K562 (cell line): ENCODE measurements around the gene KCNH2. TPM values are rescaled to one million over a fixed set of nuclear protein-coding genes. Genes with fewer than 3 reads are reported as not detected.

Experiments
- ARNT ChIP-seq, 2 experiments: fragments of 450-650 bp; IDR thresholded peaks; 2 replicates each; pipeline ENCODE4 v1.6.1; 2016; ENCODE audit warnings: mild to moderate bottlenecking in 1 of 2
- BCOR ChIP-seq: fragments of 450-650 bp; IDR thresholded peaks from 2 replicates; pipeline ENCODE4 v1.6.1; 2016
- CHCHD3 ChIP-seq: fragments of 250-450 bp; sonication (Bioruptor Pico); IDR thresholded peaks from 2 replicates; pipeline ENCODE4 v2.1.2; 2022; ENCODE audit warnings: mild to moderate bottlenecking
- E2F1 ChIP-seq: sonication (generic); formaldehyde crosslinking; IDR thresholded peaks from 2 replicates; pipeline ENCODE4 v1.8.1; 2023; ENCODE audit warnings: mild to moderate bottlenecking, missing genetic modification reagents, moderate library complexity
- EP300 ChIP-seq: IDR thresholded peaks from 2 replicates; pipeline ENCODE4 v1.6.1; 2012; ENCODE audit warnings: low read length, improper control_type of control experiment
- ESRRB ChIP-seq: fragments of 250-450 bp; sonication (Bioruptor Pico); IDR thresholded peaks from 2 replicates; pipeline ENCODE4 v1.5.0; 2020; ENCODE audit warnings: mild to moderate bottlenecking, moderate library complexity, borderline replicate concordance
- EWSR1 ChIP-seq: fragments of 450-650 bp; IDR thresholded peaks from 2 replicates; pipeline ENCODE4 v1.6.1; 2018; ENCODE audit warnings: borderline replicate concordance, mild to moderate bottlenecking, low read depth, moderate library complexity; ENCODE audit not compliant: partially characterized antibody
- GABPA ChIP-seq: fragments of 200-800 bp; sonication (Bioruptor generic); conservative IDR thresholded peaks from 2 replicates; pipeline ENCODE4 v1.6.1; 2016; ENCODE audit warnings: low read depth, missing genetic modification characterization, missing compliant biosample characterization
- GTF3C2 ChIP-seq: IDR thresholded peaks from 3 replicates; pipeline ENCODE4 v1.6.1; 2011; ENCODE audit warnings: borderline replicate concordance, mild to moderate bottlenecking, moderate library complexity; ENCODE audit not compliant: insufficient read length; ENCODE audit errors: extremely low read depth
- KAT7 ChIP-seq: sonication (generic); formaldehyde crosslinking; IDR thresholded peaks from 2 replicates; pipeline ENCODE4 v1.8.0; 2022; ENCODE audit warnings: missing genetic modification reagents, mild to moderate bottlenecking, borderline replicate concordance
- MCM3 ChIP-seq: fragments of 450-650 bp; IDR thresholded peaks from 2 replicates; pipeline ENCODE4 v1.6.1; 2016
- MLX ChIP-seq, 2 experiments: fragments of 450-650 bp in 1 of 2; sonication (generic) in 1 of 2; formaldehyde crosslinking; conservative IDR thresholded peaks; 2 replicates each; pipeline versions ENCODE4 v1.4.0 to v1.8.1; 2020 to 2022; ENCODE audit warnings: mild to moderate bottlenecking in 1 of 2, missing genetic modification reagents in 1 of 2
- NONO ChIP-seq, 2 experiments: fragments of 200-400 bp in 1 of 2; fragments of 450-650 bp in 1 of 2; formaldehyde crosslinking in 1 of 2; IDR thresholded peaks; 2 replicates each; pipeline ENCODE4 v1.6.1; 2017; ENCODE audit warnings: low read depth in 2 of 2, mild to moderate bottlenecking in 2 of 2, moderate library complexity in 2 of 2, low read length in 1 of 2
- RAD51 ChIP-seq: fragments of 450-650 bp; IDR thresholded peaks from 2 replicates; pipeline ENCODE4 v1.7.1; 2016; ENCODE audit warnings: low read depth, mild to moderate bottlenecking, borderline replicate concordance
- RBM25 ChIP-seq: fragments of 200-400 bp; formaldehyde crosslinking; IDR thresholded peaks from 2 replicates; pipeline ENCODE4 v1.6.1; 2018; ENCODE audit warnings: low read length, low read depth, moderate library complexity; ENCODE audit not compliant: severe bottlenecking
- STAT5A ChIP-seq: IDR thresholded peaks from 2 replicates; pipeline ENCODE4 v1.6.1; 2012; ENCODE audit warnings: low read length, inconsistent platforms, borderline replicate concordance
- U2AF2 ChIP-seq: fragments of 200-400 bp; formaldehyde crosslinking; optimal IDR thresholded peaks from 2 replicates; pipeline ENCODE3; 2017; ENCODE audit warnings: low read depth, mild to moderate bottlenecking, low read length
- ZNF253 ChIP-seq: fragments of 250-450 bp; sonication (Bioruptor Pico); conservative IDR thresholded peaks from 2 replicates; pipeline ENCODE4 v1.6.1; 2021; ENCODE audit warnings: mild to moderate bottlenecking
- ZNF507 ChIP-seq: conservative IDR thresholded peaks from 2 replicates; pipeline ENCODE4 v1.6.1; 2017; ENCODE audit warnings: missing genetic modification characterization, missing compliant biosample characterization
- ZNF655 ChIP-seq: fragments of 250-450 bp; sonication (Bioruptor Pico); IDR thresholded peaks from 2 replicates; pipeline ENCODE4 v1.5.0; 2021
- ZNF766 ChIP-seq: fragments of 200-800 bp; sonication (Bioruptor generic); conservative IDR thresholded peaks from 2 replicates; pipeline ENCODE4 v1.6.1; 2016; ENCODE audit warnings: missing genetic modification characterization, missing compliant biosample characterization
- polyA plus RNA-seq, 8 experiments: library from polyadenylated mRNA; depleted of rRNA in 4 of 8; stranded (reverse) in 5 of 8; unstranded in 3 of 8; fragments of >200 nt; fragmentation: Nextera tagmentation in 2 of 8; fragmentation: Illumina TruSeq in 1 of 8; extraction: Ambion mirVana in 2 of 8; extraction: Trizol in 1 of 8; gene quantifications; 2 replicates each; pipeline versions ENCODE4 v1.2.1 to v1.2.3, GENCODE V29; 2011 to 2014; ENCODE audit warnings: inconsistent platforms in 1 of 8, missing spikeins in 1 of 8
- total RNA-seq, 7 experiments: library from RNA; depleted of rRNA in 6 of 7; stranded (reverse); fragments of >200 nt in 6 of 7; fragmentation: Illumina TruSeq in 2 of 7; extraction: Trizol in 2 of 7; gene quantifications; 2 replicates each; pipeline versions ENCODE4 v1.2.1 to v1.2.3, GENCODE V29; 2011 to 2021; ENCODE audit warnings: low replicate concordance in 1 of 7

The KCNH2 gene
- total and polyA plus RNA-seq, 9 of the 15 experiments (the other 6 are each of a cell fraction or from before 2014, with no cell fraction given): 18.1 to 368 (median 218) TPM

DNA sequence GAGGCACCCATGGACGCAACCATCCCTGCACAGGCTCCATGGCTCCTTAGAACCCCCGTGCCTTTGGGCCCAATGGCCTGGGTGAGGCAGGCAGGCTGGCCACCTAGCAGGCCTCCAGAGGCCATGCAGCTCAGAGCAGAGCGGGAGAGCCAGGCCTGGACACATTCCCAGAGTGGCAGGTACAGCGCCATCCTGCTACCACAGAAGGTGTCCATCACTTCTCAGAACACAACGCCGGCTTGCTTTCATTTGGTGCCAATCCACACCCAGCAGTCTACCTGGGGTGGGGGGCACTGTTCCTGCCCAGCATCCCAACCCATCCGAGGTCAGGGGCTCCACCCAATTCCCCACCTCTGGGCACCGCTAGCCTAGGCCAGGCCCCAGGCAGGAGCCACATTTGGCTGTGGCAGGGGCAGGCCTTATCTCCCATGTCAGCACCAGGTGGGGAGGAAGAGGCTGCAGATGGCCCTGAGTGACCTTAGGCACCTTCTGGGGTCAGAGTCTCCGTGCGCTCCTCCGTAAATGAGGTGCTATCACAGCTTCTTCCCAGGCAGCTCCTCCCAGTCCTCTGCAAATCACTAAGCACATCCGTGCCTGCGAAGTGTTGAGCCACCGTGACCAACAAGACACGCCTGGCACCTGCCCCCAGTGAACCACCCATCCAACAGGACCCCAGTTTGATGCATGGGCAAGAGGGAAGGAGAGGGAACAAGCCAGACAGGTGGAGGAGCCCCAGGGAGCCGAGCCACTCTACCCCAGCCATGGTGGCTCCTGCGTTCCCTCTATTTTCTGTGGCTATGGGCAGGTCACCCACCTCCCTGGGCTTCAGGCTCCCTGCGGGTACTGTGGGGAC is 14.2 kb downstream of the KCNH2 start (continued):
- TF ChIP-seq EP300 (peak; percentile 13; the same call in 1 of the 2 replicates), GABPA (no peak), RBM25 (no peak), CHCHD3 (no peak), ZNF253 (CRISPR knock-in tag) (no peak), ZNF766 (CRISPR knock-in tag) (no peak), MLX (CRISPR knock-in tag; conservative IDR thresholded peaks at IDR 0.05) (no peak), NONO (IDR thresholded peaks at IDR 0.05; ENCODE audit: low read depth in 2 of 2, low read length in 1 of 2) (no peak), U2AF2 (no peak), GTF3C2 (no peak), BCOR (no peak), EWSR1 (no peak), ZNF655 (CRISPR knock-in tag) (no peak), KAT7 (CRISPR knock-in tag) (0 out of 2 replicates have a peak, but pooled peaks have one; percentile 42), STAT5A (no peak), RAD51 (no peak), MCM3 (no peak), ARNT (IDR thresholded peaks at IDR 0.05) (no peak), E2F1 (CRISPR knock-in tag) (no peak), ZNF507 (tag) (no peak), ESRRB (no peak)
